Fibroblast of the conjunctiva (primary cell): ENCODE measurements around the gene C10orf67.

Source experiments
- DNase-seq: peaks from one replicate; pipeline ENCODE4 v3.0.0-alpha.2; 2010; ENCODE audit warnings: low read depth

The C10orf67 gene

DNA sequence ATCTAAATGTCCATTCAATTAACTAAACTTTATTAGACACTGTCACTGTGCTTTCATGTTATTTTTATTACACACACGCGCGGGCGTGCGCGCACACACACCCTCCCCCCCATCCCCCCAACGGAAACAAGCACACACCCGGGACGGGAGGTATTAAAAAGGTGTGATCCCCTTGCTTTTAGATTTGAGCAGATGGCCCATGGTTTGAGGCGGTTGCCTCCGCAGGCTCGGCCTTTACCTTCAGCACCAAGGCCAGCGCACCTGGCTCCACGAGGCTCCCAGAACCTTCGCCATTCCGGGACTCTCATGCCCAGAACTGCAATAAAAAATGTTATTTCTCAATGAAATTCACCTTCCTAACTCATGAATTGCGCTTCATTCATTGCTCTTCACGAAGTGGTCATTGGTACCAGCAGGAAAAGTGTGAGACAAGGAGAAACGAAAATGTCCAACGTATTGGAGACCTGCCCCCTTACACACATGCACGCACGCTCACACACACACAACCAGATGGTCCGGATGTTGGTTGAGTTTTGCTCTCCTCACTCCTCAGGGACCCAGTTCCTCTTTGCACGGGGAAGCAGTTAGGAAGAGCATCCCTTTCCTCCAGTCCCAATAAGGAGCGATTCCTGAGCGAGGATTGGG lies 173.2 kb downstream of the C10orf67 start:
- no peak for DNase-seq

DNA sequence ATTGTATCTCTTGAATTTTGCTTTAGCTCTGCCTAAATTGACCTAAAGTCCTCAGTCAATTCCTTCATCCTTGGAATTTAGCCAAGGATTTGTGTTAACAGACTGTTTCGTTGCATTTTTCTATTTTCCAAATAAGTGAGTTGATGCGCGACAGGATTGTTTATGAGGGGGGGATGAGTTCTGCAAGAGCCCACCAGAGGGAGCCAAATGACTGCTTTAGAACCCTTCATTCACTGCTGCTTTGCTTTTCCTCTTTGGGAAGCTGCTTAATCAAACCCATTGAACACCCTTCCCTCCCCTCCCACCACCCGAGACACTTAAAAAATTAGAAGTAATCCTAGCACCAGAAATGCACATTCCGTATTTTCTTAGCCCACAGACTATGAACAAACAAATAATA lies 186.2 kb downstream of the C10orf67 start:
- peak; percentile 36 for DNase-seq

DNA sequence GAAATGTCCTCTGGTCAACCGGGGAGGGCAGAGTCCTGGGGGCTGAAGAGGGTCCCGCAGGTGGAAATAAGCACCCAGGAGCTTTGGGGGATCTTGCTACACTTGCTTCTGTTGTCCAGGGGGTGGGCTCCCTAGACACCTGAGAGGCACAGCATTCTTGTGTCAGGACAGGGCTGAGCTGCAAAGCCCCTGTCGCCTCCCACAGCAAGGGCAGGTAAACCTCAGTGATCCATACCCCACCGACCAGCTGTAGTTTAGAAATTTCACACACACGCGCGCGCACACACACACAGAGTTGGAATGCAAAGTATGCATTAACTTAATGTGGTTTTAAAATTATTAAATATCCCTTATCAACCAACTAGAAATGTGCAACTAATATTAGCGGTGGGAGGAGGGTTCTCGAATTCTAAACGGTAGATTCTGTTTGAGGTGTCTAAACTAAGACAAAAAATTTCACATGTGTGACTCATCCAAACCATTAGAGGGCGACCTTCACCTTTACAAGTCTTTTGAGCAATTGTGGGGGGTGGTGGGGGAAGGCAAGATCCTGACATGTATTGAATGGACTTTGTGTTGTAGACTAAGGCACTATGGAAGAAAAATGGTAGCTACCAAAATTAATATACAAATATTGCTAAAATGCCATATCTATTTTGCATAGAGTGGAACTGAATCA lies 186.8 kb downstream of the C10orf67 start:
- no peak for DNase-seq

DNA sequence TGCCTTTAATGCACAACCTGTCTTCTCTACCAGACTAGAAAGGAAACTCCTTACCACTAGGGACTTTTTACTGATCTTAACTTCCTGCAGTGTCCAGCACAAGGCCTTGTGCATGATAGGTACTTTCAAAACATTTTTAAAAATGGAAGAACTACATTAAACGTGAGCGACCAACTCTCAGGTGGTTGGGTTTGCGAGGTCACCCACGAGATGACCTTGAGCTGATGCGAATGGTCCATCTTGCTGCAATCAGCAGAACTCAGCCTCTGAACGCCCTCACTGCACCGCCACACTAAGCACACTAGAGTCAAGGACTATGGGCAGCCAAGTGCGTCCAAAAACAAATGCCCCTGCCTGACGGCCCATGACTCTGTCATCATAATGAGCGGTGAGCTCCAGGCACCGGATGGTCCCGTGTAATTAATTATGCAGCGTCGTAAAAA lies 187.3 kb downstream of the C10orf67 start:
- no peak for DNase-seq

DNA sequence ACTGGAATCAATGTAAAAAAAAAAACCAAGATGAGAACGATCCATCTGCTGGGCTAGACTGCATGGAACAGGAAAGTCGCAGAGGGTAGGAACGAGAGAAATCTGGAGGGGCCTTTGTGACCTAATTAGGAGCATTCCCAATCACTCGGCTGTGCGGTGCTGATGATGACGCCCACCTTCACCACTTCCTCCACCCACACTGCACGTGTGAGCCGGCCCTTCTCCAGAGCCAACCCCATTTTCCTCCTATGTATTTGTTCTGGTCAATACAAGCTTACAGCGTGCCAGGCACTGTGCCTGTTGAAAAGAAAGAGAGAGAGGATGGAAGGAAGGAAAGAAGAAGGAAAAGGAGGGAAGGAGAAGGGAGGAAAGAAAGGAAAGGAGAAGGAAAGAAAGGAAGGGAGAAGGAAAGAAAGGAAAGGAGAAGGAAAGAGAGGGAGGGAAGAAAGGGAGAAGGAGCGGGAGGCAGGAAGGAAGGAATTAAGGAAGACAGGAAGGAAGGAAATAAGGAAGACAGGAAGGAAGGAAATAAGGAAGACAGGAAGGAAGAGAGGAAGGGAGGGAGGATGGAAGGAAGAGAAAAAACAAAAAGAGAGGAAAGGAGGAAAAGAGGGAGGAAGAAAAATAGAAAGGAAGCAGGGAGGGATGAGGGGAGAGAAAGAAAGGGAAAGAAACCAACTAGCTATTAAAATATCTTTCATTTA lies 188.0 kb downstream of the C10orf67 start:
- no peak for DNase-seq

DNA sequence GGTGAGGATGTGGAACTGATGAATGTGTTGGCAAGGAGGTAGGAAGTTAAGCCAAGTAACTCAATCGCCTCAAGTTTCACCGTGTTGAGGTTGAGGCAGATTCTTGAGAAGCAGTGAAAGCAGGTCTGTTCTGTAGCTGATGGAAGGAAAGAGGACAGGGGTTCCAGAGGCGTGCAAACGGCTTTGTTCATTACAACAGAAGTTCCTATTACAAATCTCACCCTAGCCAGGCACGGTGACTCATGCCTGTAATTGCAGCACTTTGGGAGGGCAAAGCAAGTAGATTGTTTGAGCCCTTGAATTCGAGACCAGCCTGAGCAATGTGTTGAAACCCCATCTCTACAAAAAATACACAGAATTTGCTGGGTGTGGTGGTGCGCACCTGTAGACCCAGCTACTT lies 189.4 kb downstream of the C10orf67 start:
- no peak for DNase-seq
